K562 (cell line): ENCODE measurements around the gene PEDS1. TPM values are rescaled to one million over a fixed set of nuclear protein-coding genes. Genes with fewer than 3 reads are reported as not detected.

Experiments used
- FOSL1 ChIP-seq: fragments of 200-800 bp; sonication (Bioruptor generic); conservative IDR thresholded peaks from 2 replicates; pipeline ENCODE4 v1.6.1; 2016; ENCODE audit warnings: missing genetic modification characterization, missing compliant biosample characterization
- MYC ChIP-seq, 2 experiments: fragments of 250-450 bp in 1 of 2; sonication (Bioruptor Pico) in 1 of 2; IDR thresholded peaks; 2 replicates each; pipeline versions ENCODE4 v1.5.1 to v1.6.1; 2012 to 2021; ENCODE audit warnings: low read depth in 2 of 2, borderline replicate concordance in 1 of 2, improper control_type of control experiment in 1 of 2, low read length in 1 of 2, mild to moderate bottlenecking in 1 of 2, moderate library complexity in 1 of 2
- RBFOX2 ChIP-seq: fragments of 200-400 bp; formaldehyde crosslinking; IDR thresholded peaks from 2 replicates; pipeline ENCODE4 v1.6.1; 2017; ENCODE audit warnings: low read depth, mild to moderate bottlenecking, low read length, moderate library complexity
- REST ChIP-seq, 2 experiments: fragments of 450-650 bp; formaldehyde crosslinking in 1 of 2; IDR thresholded peaks; 2 replicates each; pipeline versions ENCODE4 v1.4.0 to v1.6.1; 2014 to 2020; ENCODE audit warnings: mild to moderate bottlenecking in 2 of 2, borderline replicate concordance in 1 of 2, low read depth in 1 of 2
- ZNF282 ChIP-seq: sonication (generic); formaldehyde crosslinking; IDR thresholded peaks from 2 replicates; pipeline ENCODE4 v1.8.1; 2023; ENCODE audit warnings: missing genetic modification reagents
- polyA plus RNA-seq, 8 experiments: library from polyadenylated mRNA; depleted of rRNA in 4 of 8; stranded (reverse) in 5 of 8; unstranded in 3 of 8; fragments of >200 nt; fragmentation: Nextera tagmentation in 2 of 8; fragmentation: Illumina TruSeq in 1 of 8; extraction: Ambion mirVana in 2 of 8; extraction: Trizol in 1 of 8; gene quantifications; 2 replicates each; pipeline versions ENCODE4 v1.2.1 to v1.2.3, GENCODE V29; 2011 to 2014; ENCODE audit warnings: inconsistent platforms in 1 of 8, missing spikeins in 1 of 8
- total RNA-seq, 7 experiments: library from RNA; depleted of rRNA in 6 of 7; stranded (reverse); fragments of >200 nt in 6 of 7; fragmentation: Illumina TruSeq in 2 of 7; extraction: Trizol in 2 of 7; gene quantifications; 2 replicates each; pipeline versions ENCODE4 v1.2.1 to v1.2.3, GENCODE V29; 2011 to 2021; ENCODE audit warnings: low replicate concordance in 1 of 7
- TF ChIP-seq, protein P1 (sequence below), 2 experiments: fragments of 450-650 bp in 1 of 2; sonication (generic) in 1 of 2; formaldehyde crosslinking in 1 of 2; IDR thresholded peaks; 2 replicates each; pipeline versions ENCODE4 v1.7.1 to v1.9.0; 2016 to 2022; ENCODE audit warnings: inconsistent platforms in 1 of 2, mild to moderate bottlenecking in 1 of 2, missing genetic modification reagents in 1 of 2
- TF ChIP-seq, protein P2 (sequence below): fragments of 250-450 bp; sonication (Bioruptor Pico); IDR thresholded peaks from 2 replicates; pipeline ENCODE4 v1.9.0; 2021; ENCODE audit warnings: mild to moderate bottlenecking

The PEDS1 gene
- total and polyA plus RNA-seq, 9 of the 15 experiments (the other 6 are each of a cell fraction or from before 2014, with no cell fraction given) = 2.9 to 38.5 (median 24.2) TPM

DNA sequence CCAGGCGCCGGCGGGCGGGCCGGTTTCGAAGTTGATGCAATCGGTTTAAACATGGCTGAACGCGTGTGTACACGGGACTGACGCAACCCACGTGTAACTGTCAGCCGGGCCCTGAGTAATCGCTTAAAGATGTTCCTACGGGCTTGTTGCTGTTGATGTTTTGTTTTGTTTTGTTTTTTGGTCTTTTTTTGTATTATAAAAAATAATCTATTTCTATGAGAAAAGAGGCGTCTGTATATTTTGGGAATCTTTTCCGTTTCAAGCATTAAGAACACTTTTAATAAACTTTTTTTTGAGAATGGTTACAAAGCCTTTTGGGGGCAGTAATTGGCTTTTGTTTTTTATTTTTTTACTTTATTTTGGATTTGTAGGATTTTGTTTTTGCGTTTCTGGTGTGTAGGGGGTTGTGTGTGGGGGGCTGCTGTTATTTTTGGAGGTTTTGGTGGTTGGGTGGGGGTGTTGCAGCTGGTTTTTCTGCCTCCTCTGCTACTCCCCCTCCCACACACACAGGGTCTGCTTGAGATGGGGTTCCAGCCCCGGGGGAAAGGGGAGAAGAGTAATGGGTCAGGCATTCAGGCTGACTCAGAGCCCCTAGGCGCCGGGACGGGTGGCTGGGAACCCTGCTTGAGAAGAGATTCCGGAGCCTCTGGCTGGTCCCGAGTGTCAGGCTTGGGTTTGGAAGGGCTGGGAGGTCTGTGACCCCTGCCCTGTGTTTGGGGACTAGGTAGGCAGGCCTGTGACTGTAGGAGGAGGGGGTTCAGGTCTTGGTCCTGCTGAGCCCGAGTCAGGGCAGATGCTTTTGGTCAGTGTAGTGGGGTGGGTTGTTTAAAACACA, 39.1 kb upstream of the PEDS1 start (continued):
- TF ChIP-seq, protein P1, sequence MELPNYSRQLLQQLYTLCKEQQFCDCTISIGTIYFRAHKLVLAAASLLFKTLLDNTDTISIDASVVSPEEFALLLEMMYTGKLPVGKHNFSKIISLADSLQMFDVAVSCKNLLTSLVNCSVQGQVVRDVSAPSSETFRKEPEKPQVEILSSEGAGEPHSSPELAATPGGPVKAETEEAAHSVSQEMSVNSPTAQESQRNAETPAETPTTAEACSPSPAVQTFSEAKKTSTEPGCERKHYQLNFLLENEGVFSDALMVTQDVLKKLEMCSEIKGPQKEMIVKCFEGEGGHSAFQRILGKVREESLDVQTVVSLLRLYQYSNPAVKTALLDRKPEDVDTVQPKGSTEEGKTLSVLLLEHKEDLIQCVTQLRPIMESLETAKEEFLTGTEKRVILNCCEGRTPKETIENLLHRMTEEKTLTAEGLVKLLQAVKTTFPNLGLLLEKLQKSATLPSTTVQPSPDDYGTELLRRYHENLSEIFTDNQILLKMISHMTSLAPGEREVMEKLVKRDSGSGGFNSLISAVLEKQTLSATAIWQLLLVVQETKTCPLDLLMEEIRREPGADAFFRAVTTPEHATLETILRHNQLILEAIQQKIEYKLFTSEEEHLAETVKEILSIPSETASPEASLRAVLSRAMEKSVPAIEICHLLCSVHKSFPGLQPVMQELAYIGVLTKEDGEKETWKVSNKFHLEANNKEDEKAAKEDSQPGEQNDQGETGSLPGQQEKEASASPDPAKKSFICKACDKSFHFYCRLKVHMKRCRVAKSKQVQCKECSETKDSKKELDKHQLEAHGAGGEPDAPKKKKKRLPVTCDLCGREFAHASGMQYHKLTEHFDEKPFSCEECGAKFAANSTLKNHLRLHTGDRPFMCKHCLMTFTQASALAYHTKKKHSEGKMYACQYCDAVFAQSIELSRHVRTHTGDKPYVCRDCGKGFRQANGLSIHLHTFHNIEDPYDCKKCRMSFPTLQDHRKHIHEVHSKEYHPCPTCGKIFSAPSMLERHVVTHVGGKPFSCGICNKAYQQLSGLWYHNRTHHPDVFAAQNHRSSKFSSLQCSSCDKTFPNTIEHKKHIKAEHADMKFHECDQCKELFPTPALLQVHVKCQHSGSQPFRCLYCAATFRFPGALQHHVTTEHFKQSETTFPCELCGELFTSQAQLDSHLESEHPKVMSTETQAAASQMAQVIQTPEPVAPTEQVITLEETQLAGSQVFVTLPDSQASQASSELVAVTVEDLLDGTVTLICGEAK (IDR thresholded peaks at IDR 0.05) = peak; percentile 71
- TF ChIP-seq, protein P1 (CRISPR knock-in tag; IDR thresholded peaks at IDR 0.05) = no peak
- TF ChIP-seq ZNF282 (CRISPR knock-in tag) (no peak), REST (IDR thresholded peaks at IDR 0.05; ENCODE audit: borderline replicate concordance) (no peak), REST (CRISPR knock-in tag; IDR thresholded peaks at IDR 0.05; ENCODE audit: low read depth) (peak; percentile 21; the same call in 1 of the 2 replicates), RBFOX2 (peak; percentile 78), FOSL1 (tag) (peak; percentile 77), MYC (IDR thresholded peaks at IDR 0.05; ENCODE audit: low read depth, low read length) (peak; percentile 100), MYC (CRISPR knock-in tag; IDR thresholded peaks at IDR 0.05; ENCODE audit: borderline replicate concordance, low read depth) (peak; percentile 82; the same call in 1 of the 2 replicates)
- TF ChIP-seq, protein P2, sequence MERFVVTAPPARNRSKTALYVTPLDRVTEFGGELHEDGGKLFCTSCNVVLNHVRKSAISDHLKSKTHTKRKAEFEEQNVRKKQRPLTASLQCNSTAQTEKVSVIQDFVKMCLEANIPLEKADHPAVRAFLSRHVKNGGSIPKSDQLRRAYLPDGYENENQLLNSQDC (CRISPR knock-in tag) = no peak
